NCI-H146 treated with DMSO at 0.1 percent for 48 hours (cell line): ENCODE data around the gene ZNF423.

Experiments used
- DNase-seq: peaks from one replicate; lab custom pipeline; 2025; ENCODE audit not compliant: unreplicated experiment; lab: John Stamatoyannopoulos, UW

The ZNF423 gene

GRCh38 chr16:49671333-49671732 is 184.6 kb downstream of the ZNF423 start:
- DNase-seq: no peak

- DNase-seq: no peak
Observed at GRCh38 chr16:49670627-49671026, 185.3 kb downstream of the ZNF423 start.

- DNase-seq: no peak
Observed at GRCh38 chr16:49665482-49666230, 190.3 kb downstream of the ZNF423 start.

- no peak for DNase-seq
Observed at GRCh38 chr16:49664221-49665215, 191.4 kb downstream of the ZNF423 start.

GRCh38 chr16:49663081-49664065 is 192.5 kb downstream of the ZNF423 start:
- DNase-seq: no peak

GRCh38 chr16:49662569-49662968 is 193.3 kb downstream of the ZNF423 start:
- DNase-seq: no peak

GRCh38 chr16:49661465-49662187 is 194.3 kb downstream of the ZNF423 start:
- no peak for DNase-seq

- no peak for DNase-seq
Observed at GRCh38 chr16:49660626-49661025, 195.3 kb downstream of the ZNF423 start.

- DNase-seq: no peak
Observed at GRCh38 chr16:49659356-49659755, 196.6 kb downstream of the ZNF423 start.

- no peak for DNase-seq
Observed at GRCh38 chr16:49658531-49658930, 197.4 kb downstream of the ZNF423 start.

GRCh38 chr16:49657736-49658465 is 198.0 kb downstream of the ZNF423 start:
- DNase-seq: no peak

- no peak for DNase-seq
Observed at GRCh38 chr16:49654425-49654824, 201.5 kb downstream of the ZNF423 start.

- no peak for DNase-seq
Observed at GRCh38 chr16:49653577-49653976, 202.3 kb downstream of the ZNF423 start.

GRCh38 chr16:49653173-49653570 is 202.7 kb downstream of the ZNF423 start:
- no peak for DNase-seq

GRCh38 chr16:49652456-49653172 is 203.3 kb downstream of the ZNF423 start:
- DNase-seq: peak; percentile 17

- DNase-seq: no peak
Observed at GRCh38 chr16:49651996-49652395, 203.9 kb downstream of the ZNF423 start.

- no peak for DNase-seq
Observed at GRCh38 chr16:49651226-49651625, 204.7 kb downstream of the ZNF423 start.

GRCh38 chr16:49650603-49651002 is 205.3 kb downstream of the ZNF423 start:
- DNase-seq: no peak
